Sciatic nerve (tissue), 2 donors: ENCODE data around the gene RARRES1. TPM values are rescaled to one million over a fixed set of nuclear protein-coding genes. Genes with fewer than 3 reads are reported as not detected.

Experiments
- ATAC-seq: fragments of 200-7000 bp; cut with Tn5 transposase; one replicate; pipeline ENCODE4 v1.9.1; 2020; ENCODE audit warnings: mild to moderate bottlenecking, moderate library complexity
- DNase-seq: peaks from one replicate; pipeline ENCODE4 v3.0.0-alpha.2; 2020; ENCODE audit warnings: low spot score
- intact Hi-C: fragments of 100-400 bp; cut with DNase I; formaldehyde crosslinking; loops from one replicate; pipeline ENCODE4 v1.14.2; 2022
- total RNA-seq: library from RNA; stranded (reverse); fragmentation: NEBNext Ultra II Directional; extraction: Animal tissue kit (Norgen Biotek cat#: 25700); gene quantifications from one replicate; pipeline ENCODE4 v1.2.1, GENCODE V29; 2021
- donor health status: DM: no; HTN: no; CAD: no.
- donor health status: DM: no; HTN: no; CAD: no.

RARRES1 gene
- total RNA-seq, 1 donor from 2014 or later: 264 TPM

DNA sequence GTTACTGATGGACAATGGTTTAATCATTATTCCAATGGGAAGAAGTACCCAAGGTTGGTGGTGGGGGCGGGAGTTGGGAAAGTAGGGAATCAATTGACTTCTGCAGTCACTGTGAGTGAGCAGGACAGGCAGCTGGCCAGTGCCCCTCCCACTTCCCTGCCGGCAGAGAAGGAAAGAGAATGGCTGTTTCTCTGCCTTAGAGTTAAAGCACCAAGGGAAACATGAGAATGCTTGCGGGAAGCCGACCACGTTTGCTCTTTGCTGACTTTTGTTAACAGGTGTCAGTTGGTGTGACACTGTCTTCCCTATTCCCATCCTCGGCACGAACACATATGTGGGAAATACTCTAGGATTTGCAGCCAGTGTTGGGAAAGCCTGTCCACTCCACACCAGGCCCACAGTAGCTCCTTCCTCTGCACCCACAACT, 36.1 kb upstream of the RARRES1 start:
- DNase-seq: peak; percentile 89
- peak; percentile 81 for ATAC-seq
- intact Hi-C loops: no loop called here

- ATAC-seq: no peak
- intact Hi-C loops: no loop called here
- no peak for DNase-seq
Measured at GRCh38 chr3:158766364-158766763, 34.1 kb upstream of the RARRES1 start.

GRCh38 chr3:158765518-158766205, 33.4 kb upstream of the RARRES1 start:
- DNase-seq (no peak), ATAC-seq (no peak)
- intact Hi-C loops: no loop called here

DNA sequence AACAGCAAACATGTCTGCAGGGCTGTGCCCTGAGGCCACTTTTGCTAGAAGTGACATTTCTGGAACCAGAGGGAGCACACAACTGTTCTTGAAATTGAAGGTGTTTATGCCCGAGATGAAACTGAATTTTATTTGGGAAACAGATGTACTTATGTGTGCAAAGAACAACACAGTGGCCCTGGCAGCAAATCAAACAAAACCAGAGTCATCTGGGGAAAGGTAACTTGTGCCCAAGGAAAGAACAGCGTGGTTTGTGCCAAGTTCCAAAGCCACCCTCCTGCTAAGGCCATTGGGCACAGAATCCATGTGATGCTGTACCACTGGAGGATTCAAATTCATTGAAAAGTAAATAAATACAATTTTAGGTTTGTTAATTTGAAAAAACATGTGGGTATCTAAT, 31.2 kb upstream of the RARRES1 start:
- ATAC-seq (peak; percentile 2), DNase-seq (no peak)
- intact Hi-C loops: no loop called here

- intact Hi-C loops: no loop called here
- DNase-seq (no peak), ATAC-seq (peak; percentile 98)
Measured at GRCh38 chr3:158762701-158763100, 30.4 kb upstream of the RARRES1 start.

DNA sequence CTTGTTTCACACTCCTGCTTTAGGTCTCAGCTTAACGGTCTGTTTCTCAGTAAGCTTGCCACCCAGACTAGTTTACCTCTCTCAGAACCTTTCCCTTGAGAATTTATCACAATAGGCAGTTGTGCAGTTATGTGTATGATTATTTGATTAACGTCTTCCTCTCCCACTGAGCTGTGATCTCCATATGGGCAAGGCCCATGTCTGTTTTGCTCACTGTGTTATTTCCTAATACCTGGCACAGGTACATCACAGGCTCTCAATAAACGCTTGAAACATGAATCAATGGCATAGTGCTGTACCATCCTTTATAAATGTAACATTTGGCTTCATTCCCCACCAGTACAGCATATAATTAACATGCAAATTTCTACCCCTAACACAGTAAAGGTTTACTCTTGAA, 29.1 kb upstream of the RARRES1 start:
- DNase-seq (no peak), ATAC-seq (no peak)
- intact Hi-C loops: no loop called here

- intact Hi-C loops: no loop called here
- ATAC-seq (no peak), DNase-seq (no peak)
Measured at GRCh38 chr3:158755421-158755820, 23.2 kb upstream of the RARRES1 start.

DNA sequence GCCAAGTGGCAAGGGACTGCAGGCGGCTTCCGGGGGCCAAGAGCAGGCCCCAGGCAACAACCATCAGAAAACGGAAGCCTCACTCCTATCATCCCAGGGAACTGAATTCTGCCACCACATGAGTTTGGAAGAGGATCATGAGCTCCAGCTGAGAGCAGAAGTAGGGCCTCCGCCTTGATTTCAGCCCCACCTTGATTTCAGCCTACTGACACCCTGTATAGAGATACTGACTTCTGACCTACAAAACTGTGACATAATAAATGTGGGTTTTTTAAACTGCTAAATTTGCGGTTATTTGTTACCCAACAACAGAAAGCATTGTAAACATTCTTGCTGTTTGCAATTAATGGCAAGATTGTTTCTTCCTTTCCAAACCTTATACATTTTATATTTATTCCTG, 21.6 kb upstream of the RARRES1 start:
- intact Hi-C loops: no loop called here
- ATAC-seq (no peak), DNase-seq (no peak)

DNA sequence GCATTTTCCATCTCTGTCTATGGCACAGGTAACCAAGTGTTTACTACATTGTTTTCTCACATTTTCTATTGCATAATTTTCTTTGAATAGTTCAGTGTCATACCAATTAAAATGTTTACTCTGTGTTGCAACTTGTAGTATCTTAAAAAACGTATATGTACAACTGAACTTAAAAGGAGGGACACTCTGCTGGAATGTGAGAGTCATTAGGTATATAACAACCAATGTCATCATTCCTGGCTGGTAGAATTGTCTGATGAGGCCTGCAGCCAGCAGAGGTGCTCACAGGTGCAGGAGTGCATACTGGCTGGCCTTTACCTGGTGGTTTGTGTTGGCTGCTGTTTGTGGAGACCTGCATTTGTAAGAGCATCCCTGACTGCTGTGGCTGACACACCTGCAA, 19.1 kb upstream of the RARRES1 start:
- intact Hi-C loops: no loop called here
- DNase-seq: no peak
- no peak for ATAC-seq

DNA sequence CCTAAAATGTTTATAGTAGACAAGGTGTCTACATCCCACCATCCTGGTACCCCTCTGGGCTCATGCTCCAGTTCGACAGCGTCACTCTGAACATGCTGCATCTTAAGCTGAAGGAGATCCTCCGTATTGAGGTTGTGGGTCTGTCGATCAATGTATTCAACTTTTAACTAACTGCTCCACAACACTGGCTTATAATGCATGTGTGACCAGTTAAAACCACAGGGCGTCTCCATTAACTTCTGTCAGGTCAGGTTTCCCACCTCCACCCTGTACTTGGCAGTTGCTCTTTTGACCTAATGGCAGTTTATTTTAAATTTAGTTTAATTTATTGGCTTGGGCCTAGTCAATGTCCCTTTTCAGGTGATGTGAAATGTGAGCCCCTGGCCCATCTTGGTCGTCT, 17.8 kb upstream of the RARRES1 start:
- intact Hi-C loops: no loop called here
- DNase-seq (no peak), ATAC-seq (no peak)

DNA sequence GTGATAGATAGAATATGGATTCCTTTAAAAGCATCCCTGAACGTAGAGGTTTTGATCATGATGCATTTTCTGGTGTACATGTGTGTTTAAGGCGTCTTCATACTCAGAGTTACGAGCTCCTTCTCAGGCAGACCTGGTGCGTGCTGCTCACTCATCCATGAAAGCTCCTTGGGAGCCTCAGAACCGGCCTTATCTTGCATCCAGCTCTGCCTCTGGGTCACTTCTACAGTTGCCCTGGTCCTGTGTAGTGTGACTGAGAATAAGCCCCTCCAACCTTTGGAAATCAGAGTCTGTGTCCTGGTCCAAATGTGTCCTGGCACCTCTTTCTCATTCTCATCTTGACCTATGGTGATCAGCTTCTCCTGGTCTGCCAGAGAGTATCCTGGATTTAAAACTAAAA, 17.3 kb upstream of the RARRES1 start:
- ATAC-seq (no peak), DNase-seq (no peak)
- intact Hi-C loops: no loop called here

- ATAC-seq (peak; percentile 63), DNase-seq (peak; percentile 75)
- intact Hi-C loops: no loop called here
Measured at GRCh38 chr3:158748237-158748828, 16.1 kb upstream of the RARRES1 start.

GRCh38 chr3:158747417-158747816, 15.2 kb upstream of the RARRES1 start:
- ATAC-seq (no peak), DNase-seq (no peak)
- intact Hi-C loops: no loop called here

GRCh38 chr3:158745551-158745950, 13.3 kb upstream of the RARRES1 start:
- intact Hi-C loops: no loop called here

GRCh38 chr3:158744567-158745288, 12.5 kb upstream of the RARRES1 start:
- ATAC-seq: no peak
- intact Hi-C loops: no loop called here
- no peak for DNase-seq

More at GRCh38 chr3:158745551-158745950, 13.3 kb upstream of the RARRES1 start:
- no peak for DNase-seq
- no peak for ATAC-seq

- ATAC-seq (no peak), DNase-seq (no peak)
- intact Hi-C loops: no loop called here
Measured at GRCh38 chr3:158743664-158744566, 11.7 kb upstream of the RARRES1 start.

- DNase-seq (no peak), ATAC-seq (no peak)
- intact Hi-C loops: no loop called here
Measured at GRCh38 chr3:158742871-158743663, 10.8 kb upstream of the RARRES1 start.

DNA sequence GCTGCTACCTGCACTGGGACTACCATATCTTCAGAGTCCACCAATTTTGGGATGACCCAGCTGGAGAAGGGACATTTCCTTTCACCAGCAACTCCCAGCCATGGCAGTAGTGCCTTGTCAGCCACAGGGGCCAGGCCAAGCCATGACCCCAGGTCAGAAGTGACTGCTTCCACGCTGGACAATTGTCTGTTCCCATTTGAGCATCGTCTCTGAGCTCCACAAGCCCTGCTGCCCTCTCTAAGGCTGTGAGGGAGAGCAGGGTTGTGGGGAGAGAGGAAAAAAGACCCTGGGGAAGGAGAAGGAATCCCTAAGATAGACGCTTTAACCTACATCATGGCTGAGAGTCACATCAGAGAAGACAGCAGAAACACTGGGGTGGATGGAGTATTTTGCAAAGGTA, 7.4 kb upstream of the RARRES1 start:
- intact Hi-C loops: no loop called here
- ATAC-seq (no peak), DNase-seq (no peak)

- no peak for ATAC-seq
- no peak for DNase-seq
- intact Hi-C loops: no loop called here
Measured at GRCh38 chr3:158739078-158739477, 6.8 kb upstream of the RARRES1 start.
